HFF-Myc (cell line): ENCODE results near the gene SYNGR1.
"Not testable (repeated sequence)": the region's sequence is repeated elsewhere in the genome, so short reads cannot be mapped to it uniquely, and the experiment has no call there.

Experiments used
- DNase-seq: peaks from one replicate; pipeline ENCODE4 v3.0.0-alpha.2; 2011; ENCODE audit warnings: low read depth; ENCODE audit errors: extremely low read depth
- H3K4me3 ChIP-seq: replicated peaks from 2 replicates; pipeline ENCODE4 v1.5.1; 2011; ENCODE audit warnings: low read depth, mild to moderate bottlenecking, control low read depth, low read length
- CTCF ChIP-seq: IDR thresholded peaks from 2 replicates; pipeline ENCODE4 v1.5.1; 2012; ENCODE audit warnings: mild to moderate bottlenecking, low read depth, low read length, control low read depth; ENCODE audit errors: missing control alignments

The SYNGR1 gene

GRCh38 chr22:39409516-39410029 is 59.8 kb downstream of the SYNGR1 start:
- no peak overlapping the region for H3K4me3 ChIP-seq
- no peak for TF ChIP-seq CTCF
- DNase-seq, result no peak

- no peak for TF ChIP-seq CTCF
- H3K4me3 ChIP-seq, result no peak overlapping the region
- no peak for DNase-seq
Observed at GRCh38 chr22:39410264-39410663, 60.5 kb downstream of the SYNGR1 start.

GRCh38 chr22:39411828-39412365 is 62.1 kb downstream of the SYNGR1 start:
- H3K4me3 ChIP-seq, result not testable (repeated sequence)

GRCh38 chr22:39413204-39413603 is 63.4 kb downstream of the SYNGR1 start:
- DNase-seq, H3K4me3 ChIP-seq: not testable (repeated sequence)

More at GRCh38 chr22:39411828-39412365, 62.1 kb downstream of the SYNGR1 start:
- not testable (repeated sequence) for DNase-seq

GRCh38 chr22:39414377-39414776 is 64.6 kb downstream of the SYNGR1 start:
- H3K4me3 ChIP-seq, result no peak overlapping the region
- TF ChIP-seq CTCF, result no peak
- no peak for DNase-seq

- DNase-seq, result no peak
- TF ChIP-seq CTCF, result no peak
- H3K4me3 ChIP-seq, result no peak overlapping the region
Observed at GRCh38 chr22:39414886-39415285, 65.1 kb downstream of the SYNGR1 start.

GRCh38 chr22:39415506-39415905 is 65.7 kb downstream of the SYNGR1 start:
- TF ChIP-seq CTCF, result no peak
- no peak overlapping the region for H3K4me3 ChIP-seq
- no peak for DNase-seq

GRCh38 chr22:39416319-39416718 is 66.5 kb downstream of the SYNGR1 start:
- no peak overlapping the region for H3K4me3 ChIP-seq
- DNase-seq, result no peak
- no peak for TF ChIP-seq CTCF
